ENCODE data around the gene HOXC9. TPM values are rescaled to one million over a fixed set of nuclear protein-coding genes. Genes with fewer than 3 reads are reported as not detected.

The HOXC9 gene
- total RNA-seq, 4 donors from 2014 or later = 0.28 to 2.0 (median 0.44) TPM; not detected in 1

GRCh38 chr12:53985994-53986685, 13.8 kb upstream of the HOXC9 start:
- no peak for DNase-seq (ENCODE audit: low spot score)
- ATAC-seq (ENCODE audit: low FRiP score) = no peak

DNA sequence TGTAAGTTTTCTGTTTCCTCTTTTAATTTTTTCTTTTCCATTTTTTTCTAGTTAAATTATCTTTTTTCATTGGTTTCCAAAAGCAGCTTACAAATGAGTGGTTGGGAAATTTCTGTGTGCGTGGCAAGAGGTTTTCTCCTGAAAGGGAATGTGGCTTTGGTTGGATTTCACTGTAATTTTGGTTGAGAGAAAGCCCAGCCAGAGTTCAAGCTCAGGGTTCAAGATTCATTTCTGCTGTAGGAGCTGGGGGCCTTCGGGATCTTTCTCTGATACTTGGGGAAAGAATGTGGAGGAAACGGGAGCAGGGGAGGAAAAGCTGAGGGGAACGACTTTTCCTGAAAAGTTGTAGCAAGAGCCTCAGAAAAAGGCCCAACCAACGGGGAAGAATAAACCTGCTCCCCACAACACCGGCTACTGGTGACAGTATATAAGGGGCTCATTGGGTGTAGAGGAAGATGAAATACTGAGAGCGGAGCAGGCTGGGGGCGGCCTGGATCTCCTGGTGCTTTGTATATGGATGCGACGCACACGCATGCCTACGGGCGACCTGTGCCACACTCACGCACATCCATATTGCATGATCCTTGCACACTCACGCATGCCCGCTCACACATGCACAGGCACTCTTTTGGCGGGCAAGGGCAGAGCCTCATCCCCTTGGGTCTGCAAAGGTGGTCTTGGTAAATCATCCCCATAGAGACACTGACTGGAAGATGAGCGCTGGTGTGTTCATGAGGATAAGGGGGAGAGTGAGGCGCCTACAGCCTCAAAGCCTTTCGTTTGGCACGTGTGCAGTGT, 13.1 kb upstream of the HOXC9 start:
- no peak for ATAC-seq (ENCODE audit: low FRiP score)

More at GRCh38 chr12:53985994-53986685, 13.8 kb upstream of the HOXC9 start:
- no peak for TF ChIP-seq CTCF (IDR thresholded peaks at IDR 0.05)

DNA sequence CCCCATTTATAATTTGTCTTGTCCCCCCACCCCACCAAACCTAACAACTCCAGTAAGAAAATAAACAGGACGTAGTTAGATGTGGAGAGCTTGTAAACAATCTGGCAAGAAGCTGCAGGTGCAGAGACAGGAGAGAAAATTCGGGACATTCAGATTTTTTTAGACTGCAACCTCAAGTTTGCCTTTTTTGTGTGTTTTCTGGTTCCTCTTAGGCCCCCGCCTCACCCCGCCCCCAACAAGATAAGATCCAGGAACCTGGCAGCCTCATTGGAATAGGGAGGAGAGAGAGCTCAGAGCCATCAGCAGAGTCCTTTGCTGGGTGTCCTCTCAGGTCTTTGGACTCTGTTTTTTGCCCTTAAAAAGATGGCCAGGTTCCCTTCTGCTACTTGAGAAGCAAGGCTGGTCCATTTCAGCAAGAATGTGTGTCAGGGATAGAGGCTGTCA, 12.2 kb upstream of the HOXC9 start:
- DNase-seq (ENCODE audit: low spot score) (no peak), ATAC-seq (ENCODE audit: low FRiP score) (no peak)
- TF ChIP-seq CTCF (IDR thresholded peaks at IDR 0.05) = no peak

More for the DNA sequence above, 13.1 kb upstream of the HOXC9 start:
- DNase-seq (ENCODE audit: low spot score) = no peak
- TF ChIP-seq CTCF (IDR thresholded peaks at IDR 0.05) = no peak

GRCh38 chr12:53988541-53989226, 11.3 kb upstream of the HOXC9 start:
- DNase-seq (ENCODE audit: low spot score) = no peak
- no peak for ATAC-seq (ENCODE audit: low FRiP score)
- no peak for TF ChIP-seq CTCF (IDR thresholded peaks at IDR 0.05)

- ATAC-seq (ENCODE audit: low FRiP score) = no peak
- DNase-seq (ENCODE audit: low spot score) = no peak
- TF ChIP-seq CTCF (IDR thresholded peaks at IDR 0.05) = no peak
Measured at GRCh38 chr12:53989227-53990113, 10.5 kb upstream of the HOXC9 start.

DNA sequence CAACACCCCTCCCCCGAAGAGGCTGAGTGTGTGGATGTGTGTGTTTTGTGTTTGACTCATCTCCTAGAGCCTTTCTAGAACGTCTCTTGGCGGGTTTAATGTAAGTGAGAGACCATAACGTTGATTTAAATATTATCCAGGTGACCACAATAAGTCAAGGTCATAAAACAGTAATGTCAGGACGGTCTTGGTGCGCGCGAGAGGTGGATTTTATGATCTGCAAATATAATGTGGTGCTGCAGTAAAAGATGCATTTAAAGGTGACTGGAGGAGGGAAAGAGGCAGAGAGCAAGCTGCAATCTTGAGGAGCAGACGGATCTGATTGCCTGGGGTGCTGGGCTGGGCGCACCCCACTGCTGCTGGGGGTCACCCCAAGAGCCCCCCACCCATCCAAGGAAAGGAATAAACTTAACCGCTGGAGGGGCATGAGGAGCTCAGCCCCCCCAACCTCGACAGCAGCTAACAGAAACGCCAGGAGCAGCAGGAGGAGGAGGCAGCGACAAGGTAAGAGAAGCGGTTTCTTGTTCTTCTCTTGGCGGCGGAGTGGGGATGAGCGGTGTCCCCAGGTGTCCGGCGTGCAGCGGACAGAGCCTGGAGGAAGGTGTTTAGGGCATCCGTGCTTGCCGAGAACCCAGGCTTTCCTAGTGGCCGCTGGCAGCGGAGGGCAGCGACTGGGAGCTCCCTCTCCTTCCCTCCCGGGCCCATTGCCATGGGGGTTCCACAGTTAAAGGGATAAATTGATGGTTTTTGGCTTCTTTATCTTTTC, 9.5 kb upstream of the HOXC9 start:
- ATAC-seq (ENCODE audit: low FRiP score) = no peak
- no peak for DNase-seq (ENCODE audit: low spot score)
- TF ChIP-seq CTCF (IDR thresholded peaks at IDR 0.05) = no peak
